ENCODE measurements around the gene ITGB3.

- TF ChIP-seq SIX5 (IDR thresholded peaks at IDR 0.05; ENCODE audit: borderline replicate concordance in 1 of 2, insufficient read depth in 1 of 2, low read depth in 1 of 2, low read length in 2 of 2), result no peak
- TF ChIP-seq ZNF512 (tag; IDR thresholded peaks at IDR 0.05), result no peak
- no peak for TF ChIP-seq FOXA1 (IDR thresholded peaks at IDR 0.05; ENCODE audit: borderline replicate concordance)
- TF ChIP-seq POLR3A (IDR thresholded peaks at IDR 0.05; ENCODE audit: borderline replicate concordance, extremely low read depth, insufficient read depth, insufficient read length), result no peak
- TF ChIP-seq SMC3 (conservative IDR thresholded peaks at IDR 0.05; ENCODE audit: insufficient read depth, low read depth, low read length), result no peak
- TF ChIP-seq KDM4B (IDR thresholded peaks at IDR 0.05; ENCODE audit: borderline replicate concordance in 2 of 2, low read depth in 1 of 2), result no peak
- TF ChIP-seq, protein P1, sequence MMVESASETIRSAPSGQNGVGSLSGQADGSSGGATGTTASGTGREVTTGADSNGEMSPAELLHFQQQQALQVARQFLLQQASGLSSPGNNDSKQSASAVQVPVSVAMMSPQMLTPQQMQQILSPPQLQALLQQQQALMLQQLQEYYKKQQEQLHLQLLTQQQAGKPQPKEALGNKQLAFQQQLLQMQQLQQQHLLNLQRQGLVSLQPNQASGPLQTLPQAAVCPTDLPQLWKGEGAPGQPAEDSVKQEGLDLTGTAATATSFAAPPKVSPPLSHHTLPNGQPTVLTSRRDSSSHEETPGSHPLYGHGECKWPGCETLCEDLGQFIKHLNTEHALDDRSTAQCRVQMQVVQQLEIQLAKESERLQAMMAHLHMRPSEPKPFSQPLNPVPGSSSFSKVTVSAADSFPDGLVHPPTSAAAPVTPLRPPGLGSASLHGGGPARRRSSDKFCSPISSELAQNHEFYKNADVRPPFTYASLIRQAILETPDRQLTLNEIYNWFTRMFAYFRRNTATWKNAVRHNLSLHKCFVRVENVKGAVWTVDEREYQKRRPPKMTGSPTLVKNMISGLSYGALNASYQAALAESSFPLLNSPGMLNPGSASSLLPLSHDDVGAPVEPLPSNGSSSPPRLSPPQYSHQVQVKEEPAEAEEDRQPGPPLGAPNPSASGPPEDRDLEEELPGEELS (CRISPR knock-in tag; IDR thresholded peaks at IDR 0.05; ENCODE audit: borderline replicate concordance), result no peak
Observed at GRCh38 chr17:47223007-47223406, 30.6 kb upstream of the ITGB3 start.
